K562 (cell line): Measurements from ENCODE around the gene PADI4. TPM values are rescaled to one million over a fixed set of nuclear protein-coding genes. Genes with fewer than 3 reads are reported as not detected.

Experiments
- ATAC-seq: fragments of 200-7000 bp; cut with Tn5 transposase; 3 replicates; pipeline ENCODE4 v1.9.1; 2020; ENCODE audit warnings: moderate library complexity
- BruUV-seq: library from RNA; stranded (reverse); fragments of 400-500 nt; replicated peaks from 2 replicates; lab custom pipeline; 2021; lab: Mats Ljungman, UMichigan
- CTCF ChIA-PET: fragments of 300-600 bp; formaldehyde crosslinking; extraction: SDS; loops from one replicate; lab custom pipeline; 2021; ENCODE audit warnings: low intra/inter-chr PET ratio; lab: Yijun Ruan, JAX
- POLR2A ChIA-PET: fragments of 300-600, 350-650 bp; sonication (Branson Sonifier 250); formaldehyde crosslinking; extraction: SDS; loops from one replicate; lab custom pipeline; 2021; ENCODE audit warnings: antibody characterized with exemption, inconsistent platforms; lab: Yijun Ruan, JAX
- DNase-seq, 4 experiments: peaks; one replicate each; pipeline versions ENCODE4 v3.0.0 to v3.0.0-alpha.2; 2011 to 2018; ENCODE audit warnings: low spot score in 3 of 4, mixed read lengths in 3 of 4; ENCODE audit errors: extremely low read depth in 1 of 4
- FAIRE-seq: peaks from 2 replicates; lab custom pipeline; 2011; peaks lifted over from hg19 to GRCh38; lab: Jason Lieb, UNC
- H2AFZ ChIP-seq: 2 replicates; pipeline ENCODE4 v1.6.0; 2011; ENCODE audit warnings: low read depth, low read length, control low read depth, inconsistent platforms
- H3K27ac ChIP-seq: fragments of 200-600 bp; 3 replicates; pipeline ENCODE4 v1.8.0; 2011; ENCODE audit warnings: low read depth, mild to moderate bottlenecking, control low read depth, inconsistent platforms, low read length, moderate library complexity, mixed read lengths; ENCODE audit errors: extremely low read depth
- H3K27me3 ChIP-seq, 2 experiments: fragments of 300-600 bp in 1 of 2; 2 replicates in 1 of 2; 3 replicates in 1 of 2; pipeline versions ENCODE4 v1.6.0 to v1.8.0; 2011; ENCODE audit warnings: inconsistent platforms in 2 of 2, low read length in 2 of 2, mild to moderate bottlenecking in 1 of 2, mixed read lengths in 1 of 2, moderate library complexity in 1 of 2; ENCODE audit not compliant: control insufficient read depth in 2 of 2, insufficient read depth in 2 of 2
- H3K36me3 ChIP-seq: fragments of 300-600 bp; 3 replicates; pipeline ENCODE4 v1.8.0; 2011; ENCODE audit warnings: mild to moderate bottlenecking, low read length, inconsistent platforms; ENCODE audit not compliant: control insufficient read depth, insufficient read depth
- H3K4me1 ChIP-seq, 2 experiments: fragments of 200-600 bp in 1 of 2; replicated peaks in 1 of 2; 2 replicates in 1 of 2; 3 replicates in 1 of 2; pipeline versions ENCODE4 v1.5.1 to v1.8.0; 2011; ENCODE audit warnings: inconsistent platforms in 2 of 2, low read length in 2 of 2, mild to moderate bottlenecking in 1 of 2, mixed read lengths in 1 of 2, moderate library complexity in 1 of 2; ENCODE audit not compliant: control insufficient read depth in 2 of 2, insufficient read depth in 2 of 2
- H3K4me2 ChIP-seq: 2 replicates; pipeline ENCODE4 v1.6.1; 2011; ENCODE audit warnings: low read length, control low read depth, inconsistent platforms, mixed read lengths; ENCODE audit not compliant: insufficient read depth
- H3K4me3 ChIP-seq: fragments of 200-600 bp; sonication (generic), shearing (Covaris generic); 2 replicates; pipeline ENCODE4 v1.5.1; 2016; ENCODE audit warnings: control low read depth, inconsistent platforms
- H3K79me2 ChIP-seq: fragments of 200-600 bp; 3 replicates; pipeline ENCODE4 v1.8.0; 2011; ENCODE audit warnings: low read length, inconsistent platforms; ENCODE audit not compliant: control insufficient read depth, insufficient read depth
- H3K9ac ChIP-seq, 2 experiments: 2 replicates each; pipeline versions ENCODE4 v1.6.0 to v1.6.1; 2011; ENCODE audit warnings: low read depth in 2 of 2, low read length in 2 of 2, control low read depth in 1 of 2, inconsistent platforms in 1 of 2, mild to moderate bottlenecking in 1 of 2, mixed read lengths in 1 of 2; ENCODE audit not compliant: insufficient read depth in 1 of 2
- H3K9me1 ChIP-seq: one replicate; pipeline ENCODE4 v1.6.0; 2011; ENCODE audit warnings: inconsistent platforms, mild to moderate bottlenecking, low read length, moderate library complexity; ENCODE audit not compliant: control insufficient read depth, insufficient read depth
- H3K9me3 ChIP-seq: replicated peaks from 2 replicates; pipeline ENCODE4 v1.5.1; 2011; ENCODE audit warnings: low read depth, low read length, inconsistent platforms; ENCODE audit not compliant: control insufficient read depth, insufficient read depth
- H4K20me1 ChIP-seq: replicated peaks from 2 replicates; pipeline ENCODE4 v1.6.1; 2011; ENCODE audit warnings: low read length, inconsistent platforms, mixed read lengths; ENCODE audit not compliant: control insufficient read depth, insufficient read depth
- BRCA1 ChIP-seq, 2 experiments: fragments of 450-650 bp in 1 of 2; sonication (generic) in 1 of 2; formaldehyde crosslinking in 1 of 2; IDR thresholded peaks; 2 replicates each; pipeline versions ENCODE4 v1.5.0 to v1.6.1; 2017 to 2020; ENCODE audit warnings: mild to moderate bottlenecking in 1 of 2, missing genetic modification reagents in 1 of 2
- BRD4 ChIP-seq: fragments of 200-600 bp; sonication (generic); IDR thresholded peaks from 2 replicates; pipeline ENCODE4 v1.6.1; 2017; ENCODE audit warnings: inconsistent platforms
- CAMTA2 ChIP-seq: fragments of 250-450 bp; sonication (Bioruptor Pico); conservative IDR thresholded peaks from 2 replicates; pipeline ENCODE4 v1.5.1; 2022
- DACH1 ChIP-seq: fragments of 450-650 bp; IDR thresholded peaks from 2 replicates; pipeline ENCODE4 v1.6.1; 2018; ENCODE audit not compliant: partially characterized antibody
- DIDO1 ChIP-seq: fragments of 450-650 bp; IDR thresholded peaks from 2 replicates; pipeline ENCODE4 v1.6.1; 2016; ENCODE audit warnings: low read depth, missing biosample characterization, missing genetic modification characterization
- ESRRA ChIP-seq: fragments of 450-650 bp; IDR thresholded peaks from 2 replicates; pipeline ENCODE4 v1.6.1; 2014; ENCODE audit warnings: low read depth, mild to moderate bottlenecking, moderate library complexity, borderline replicate concordance
- MAX ChIP-seq: sonication (generic); formaldehyde crosslinking; IDR thresholded peaks from 2 replicates; pipeline ENCODE4 v1.9.0; 2022; ENCODE audit warnings: mild to moderate bottlenecking, missing genetic modification reagents
- MYBL2 ChIP-seq, 2 experiments: fragments of 450-650 bp in 1 of 2; sonication (generic) in 1 of 2; formaldehyde crosslinking in 1 of 2; IDR thresholded peaks; 2 replicates each; pipeline versions ENCODE4 v1.6.1 to v1.8.1; 2017 to 2022; ENCODE audit warnings: borderline replicate concordance in 1 of 2, inconsistent platforms in 1 of 2, low read depth in 1 of 2, mild to moderate bottlenecking in 1 of 2, missing genetic modification reagents in 1 of 2, moderate library complexity in 1 of 2
- PCBP1 ChIP-seq: fragments of 200-400 bp; formaldehyde crosslinking; IDR thresholded peaks from 2 replicates; pipeline ENCODE4 v1.6.1; 2018; ENCODE audit warnings: mild to moderate bottlenecking, low read depth, low read length; ENCODE audit not compliant: poor library complexity, severe bottlenecking
- ZNF197 ChIP-seq: fragments of 200-800 bp; sonication (Bioruptor generic); IDR thresholded peaks from 2 replicates; pipeline ENCODE4 v1.6.1; 2016; ENCODE audit warnings: low read depth, missing genetic modification characterization, missing compliant biosample characterization
- WGBS: fragments of 100-300 bp; shearing (Covaris generic); methylation state at CpG from one replicate; pipeline ENCODE4 v1.1.6; 2016; ENCODE audit warnings: low coverage, mixed read lengths; ENCODE audit not compliant: insufficient coverage; ENCODE audit errors: missing lambda C conversion rate; 5-methylcytosine and 5-hydroxymethylcytosine counted together
- in situ Hi-C: fragments of 300-500 bp; cut with MboI; formaldehyde crosslinking; loops from 4 replicates; pipeline ENCODE4 v1.15.0; 2018; ENCODE audit warnings: inconsistent platforms, mixed read lengths
- intact Hi-C: fragments of 100-400 bp; cut with micrococcal nuclease; formaldehyde crosslinking; loops from 2 replicates; pipeline ENCODE4 v1.14.2; 2022
- polyA plus RNA-seq, 8 experiments: library from polyadenylated mRNA; depleted of rRNA in 4 of 8; stranded (reverse) in 5 of 8; unstranded in 3 of 8; fragments of >200 nt; fragmentation: Nextera tagmentation in 2 of 8; fragmentation: Illumina TruSeq in 1 of 8; extraction: Ambion mirVana in 2 of 8; extraction: Trizol in 1 of 8; gene quantifications; 2 replicates each; pipeline versions ENCODE4 v1.2.1 to v1.2.3, GENCODE V29; 2011 to 2014; ENCODE audit warnings: inconsistent platforms in 1 of 8, missing spikeins in 1 of 8
- total RNA-seq, 7 experiments: library from RNA; depleted of rRNA in 6 of 7; stranded (reverse); fragments of >200 nt in 6 of 7; fragmentation: Illumina TruSeq in 2 of 7; extraction: Trizol in 2 of 7; gene quantifications; 2 replicates each; pipeline versions ENCODE4 v1.2.1 to v1.2.3, GENCODE V29; 2011 to 2021; ENCODE audit warnings: low replicate concordance in 1 of 7

The PADI4 gene
- total and polyA plus RNA-seq, 9 of the 15 experiments (the other 6 are each of a cell fraction or from before 2014, with no cell fraction given): 0.22 to 0.33 TPM; not detected in 7

- Histone ChIP-seq H3K27me3 (peaks cover 23 to 60% of the 10 kb centered on the region in 2 experiments; a peak in 4 of 5 replicates), H4K20me1 (peaks cover 11% of the 10 kb centered on the region; the same call in 1 of the 2 replicates), H3K4me1 (peaks cover 0 to 6% of the 10 kb centered on the region in 2 experiments; a peak in 2 of 5 replicates), H3K9me1 (no peaks in the 10 kb centered on the region), H3K9ac (no peak overlapping the region), H3K79me2 (no peaks in the 10 kb centered on the region), H3K27ac (no peak overlapping the region), H3K36me3 (no peaks in the 10 kb centered on the region), H3K4me2 (no peak overlapping the region), H3K4me3 (no peak overlapping the region), H2AFZ (no peak overlapping the region), H3K9me3 (no peaks in the 10 kb centered on the region)
- TF ChIP-seq CAMTA2 (CRISPR knock-in tag): no peak
- no peak for TF ChIP-seq ZNF197
- peak; percentile 93 for TF ChIP-seq ESRRA
- no peak for TF ChIP-seq PCBP1
- TF ChIP-seq BRD4: no peak
- no peak for TF ChIP-seq DIDO1 (tag)
- TF ChIP-seq BRCA1 (IDR thresholded peaks at IDR 0.05): no peak
- TF ChIP-seq BRCA1 (CRISPR knock-in tag; IDR thresholded peaks at IDR 0.05): 0 out of 2 replicates have a peak, but pooled peaks have one; percentile 36
- TF ChIP-seq DACH1: no peak
- 0 out of 2 replicates have a peak, but pooled peaks have one; percentile 24 for TF ChIP-seq MAX (CRISPR knock-in tag)
- TF ChIP-seq MYBL2 (IDR thresholded peaks at IDR 0.05; ENCODE audit: low read depth): no peak
- TF ChIP-seq MYBL2 (CRISPR knock-in tag; IDR thresholded peaks at IDR 0.05; ENCODE audit: borderline replicate concordance): no peak
- FAIRE-seq (no peak), DNase-seq (no peak), ATAC-seq (peak; percentile 22; the same call in 2 of the 3 replicates)
- in situ Hi-C loops (no loop called here), intact Hi-C loops (no loop called here)
- CTCF ChIA-PET: no interaction called here
- 0% methylated on average over 9 of the region's 9 CpGs for WGBS
- POLR2A ChIA-PET: interaction anchor here (0.7 to 0.8 kb wide), 2 partner anchors 13 to 23 kb away, joined by 3 read pairs; no protein-coding TSS in a partner anchor
- BruUV-seq: no TSS peak
Measured at GRCh38 chr1:17314491-17314971, 6.5 kb downstream of the PADI4 start.
